HG02763 (cell line): ENCODE results near the gene MITF.
"Not testable (repeated sequence)": the region's sequence is repeated elsewhere in the genome, so short reads cannot be mapped to it uniquely, and the experiment has no call there.

Source experiments
- ATAC-seq: cut with Tn5 transposase; IDR thresholded peaks from one replicate; pipeline ENCODE4 v1.9.1; 2021; ENCODE audit warnings: mild to moderate bottlenecking, moderate library complexity; ENCODE audit not compliant: unreplicated experiment

MITF gene

GRCh38 chr3:69784954-69785514, 45.8 kb downstream of the MITF start:
- ATAC-seq = no peak

DNA sequence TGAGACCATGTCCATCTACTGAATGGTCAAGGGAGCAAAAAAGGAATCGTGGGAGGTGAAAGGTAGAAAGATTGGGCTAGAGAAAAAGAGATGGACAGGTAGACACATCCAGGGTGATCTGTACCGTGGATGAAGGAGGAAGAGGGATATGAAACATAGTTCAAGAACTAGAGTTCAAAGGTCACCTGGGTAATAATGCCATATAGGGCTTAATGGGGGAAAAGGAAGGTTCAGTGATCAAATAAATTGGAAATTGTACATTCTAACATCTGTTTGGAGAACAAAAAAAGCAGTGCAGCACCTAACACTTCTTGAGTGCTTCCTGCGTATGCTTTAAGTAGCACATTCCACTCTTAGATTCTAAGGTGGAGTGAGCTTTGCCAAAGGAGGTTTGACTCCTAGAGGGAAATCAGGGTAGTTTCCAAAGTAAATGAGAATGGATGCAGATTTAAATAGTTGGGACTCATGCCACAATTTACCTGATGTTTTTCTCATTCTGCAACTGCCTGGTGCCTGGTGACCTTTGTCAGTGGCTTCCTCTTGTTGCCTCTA, 46.6 kb downstream of the MITF start:
- no peak for ATAC-seq

DNA sequence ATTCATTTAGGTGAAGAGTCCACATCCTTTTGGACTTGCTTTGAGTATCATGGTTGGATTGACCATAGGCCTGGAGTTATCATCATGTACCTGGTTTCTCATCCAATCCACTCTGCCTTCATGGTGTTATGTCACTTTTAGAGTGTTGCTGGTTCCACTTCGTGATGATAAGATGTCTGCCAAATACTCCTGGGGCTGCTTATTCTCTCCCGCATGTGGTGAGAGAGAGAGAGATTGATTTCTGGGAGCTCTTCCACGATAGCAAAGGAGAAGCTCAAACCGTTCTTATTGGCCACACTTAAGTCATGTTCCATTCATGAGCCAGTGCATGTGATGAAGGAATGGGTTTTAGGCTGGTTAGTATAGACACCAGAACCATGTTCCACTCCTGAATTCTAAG, 47.6 kb downstream of the MITF start:
- no peak for ATAC-seq

- no peak for ATAC-seq
Measured at GRCh38 chr3:69787436-69788168, 48.3 kb downstream of the MITF start.

GRCh38 chr3:69791106-69791505, 51.8 kb downstream of the MITF start:
- ATAC-seq = no peak

- ATAC-seq = no peak
Measured at GRCh38 chr3:69791919-69792399, 52.7 kb downstream of the MITF start.

DNA sequence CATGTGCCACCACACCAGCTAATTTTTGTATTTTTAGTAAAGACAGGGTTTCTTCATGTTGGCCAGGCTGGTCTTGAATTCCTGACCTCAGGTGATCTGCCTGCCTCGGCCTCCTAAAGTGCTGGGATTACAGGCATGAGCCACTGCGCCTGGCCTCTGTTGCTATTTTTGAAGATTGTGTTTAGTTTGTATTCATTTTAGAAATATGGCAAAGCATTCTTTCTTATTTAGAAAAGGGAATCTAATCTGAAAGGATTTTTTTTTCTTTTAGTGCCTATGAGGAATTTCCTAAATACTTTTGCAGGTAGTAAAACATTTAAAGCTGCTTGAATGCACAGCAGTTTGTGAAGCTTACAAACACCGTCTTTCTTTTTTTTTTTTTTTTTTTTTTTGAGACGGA, 56.9 kb downstream of the MITF start:
- ATAC-seq = not testable (repeated sequence)

DNA sequence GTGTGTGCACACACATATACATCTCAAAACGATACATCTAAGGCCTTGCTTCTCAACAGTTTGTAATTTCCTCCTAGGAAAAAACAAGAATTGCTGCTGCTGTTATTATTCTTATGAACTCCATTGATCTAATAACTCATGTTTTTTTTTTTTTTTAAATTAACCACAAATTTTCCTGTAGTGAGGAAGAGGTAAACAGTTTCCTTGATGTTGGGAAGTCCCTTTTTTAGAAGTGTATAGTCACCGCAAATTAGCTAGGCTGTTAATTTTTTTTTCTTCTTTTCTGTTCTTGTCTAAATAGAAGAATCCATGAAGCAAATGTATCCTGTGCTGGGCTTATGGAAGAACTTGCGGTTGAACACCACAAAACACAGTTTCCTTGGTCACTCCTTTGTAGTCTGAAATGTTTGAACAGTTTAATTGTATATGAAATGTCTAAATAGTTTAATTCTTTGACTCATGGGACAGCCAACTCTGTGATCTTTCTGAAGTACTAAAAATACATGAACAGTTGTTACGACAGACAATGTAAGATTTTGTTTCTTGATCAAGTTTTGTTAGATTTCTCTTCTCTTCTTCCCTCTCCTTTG, 64.5 kb downstream of the MITF start:
- ATAC-seq = no peak

- no peak for ATAC-seq
Measured at GRCh38 chr3:69805491-69805890, 66.2 kb downstream of the MITF start.

DNA sequence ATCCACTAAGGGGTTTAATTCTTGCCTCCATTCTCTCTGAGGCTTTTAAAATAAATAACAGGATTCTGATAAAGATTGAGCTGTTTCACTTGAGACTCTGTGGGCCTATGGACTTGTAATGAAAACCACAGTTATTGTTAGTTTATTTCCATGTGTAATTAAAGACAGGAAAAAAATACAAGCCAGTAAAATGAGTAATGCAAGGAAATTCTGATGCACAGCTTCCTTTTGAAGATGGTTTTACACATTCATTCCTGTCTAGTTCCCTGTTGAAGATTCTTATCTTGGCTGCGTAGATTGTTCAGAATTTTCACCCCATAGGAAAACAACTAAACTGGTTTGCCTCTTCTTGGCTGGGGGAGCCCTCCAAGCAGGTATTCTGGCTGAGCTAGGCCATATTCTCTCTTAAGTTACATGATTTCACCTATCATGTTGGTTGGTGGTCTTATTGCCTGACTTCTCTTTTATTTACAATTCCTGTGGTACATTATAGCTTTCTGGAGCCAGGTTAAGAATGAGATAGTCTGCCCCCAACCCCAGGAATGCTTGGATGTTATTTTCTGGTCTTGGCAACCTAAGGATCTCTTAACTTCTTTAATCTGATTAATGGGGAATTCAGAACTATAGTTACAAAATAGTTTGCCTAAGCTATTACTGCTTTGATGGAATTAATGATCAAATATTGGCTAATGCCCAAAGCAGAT, 67.6 kb downstream of the MITF start:
- no peak for ATAC-seq

DNA sequence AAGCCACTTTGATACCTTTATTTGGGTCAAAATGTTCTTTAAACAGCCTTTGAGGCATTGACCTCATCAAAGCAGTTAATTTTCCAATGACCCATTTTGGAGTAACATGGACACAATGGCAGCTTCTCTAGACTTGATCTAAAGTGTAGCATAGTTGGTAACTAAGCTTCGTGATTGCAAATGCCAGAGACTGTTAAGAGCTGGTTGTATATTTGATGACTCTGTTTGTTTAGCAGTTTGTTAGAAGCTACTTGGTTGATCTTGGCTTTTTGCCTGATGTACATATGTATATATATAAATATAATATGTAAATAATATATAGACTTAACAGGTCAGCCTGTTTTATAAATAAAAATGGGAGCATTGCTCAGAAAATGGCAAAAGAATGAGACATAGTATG, 68.4 kb downstream of the MITF start:
- no peak for ATAC-seq

DNA sequence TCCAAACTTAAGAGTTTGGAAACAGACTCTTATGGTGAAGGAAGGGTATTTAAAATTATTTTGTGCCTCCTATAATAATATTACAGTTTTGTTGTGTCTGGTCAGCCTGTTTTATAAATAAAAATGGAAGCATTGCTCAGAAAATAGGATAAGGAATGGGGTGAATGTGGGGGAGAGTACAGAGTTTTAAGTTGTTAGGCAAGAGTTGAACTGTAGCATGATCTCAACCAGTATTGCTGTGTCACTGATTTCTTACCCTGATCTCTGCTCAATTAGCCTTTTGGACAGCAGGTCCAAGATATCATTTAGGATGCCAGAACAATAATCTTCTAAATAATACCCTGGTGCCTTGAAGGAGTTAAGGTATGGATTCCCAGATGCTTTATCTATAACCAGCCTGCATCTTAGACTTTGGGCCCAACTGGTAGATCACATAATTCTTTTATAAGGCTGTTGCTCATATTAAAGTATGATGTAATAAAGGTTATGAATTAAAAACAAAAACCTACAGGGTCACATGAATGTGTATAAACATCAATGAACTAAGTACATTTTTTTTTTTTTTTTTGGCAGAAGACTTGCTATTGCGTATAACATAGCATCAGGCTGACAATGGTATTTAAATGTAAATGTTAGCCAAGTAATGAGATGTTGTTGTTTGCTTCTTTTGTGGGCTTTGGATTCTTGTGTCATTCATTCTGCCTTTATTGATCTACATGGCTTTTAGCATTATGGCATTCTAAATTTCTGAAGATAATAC, 70.0 kb downstream of the MITF start:
- no peak for ATAC-seq

GRCh38 chr3:69811452-69812401, 72.5 kb downstream of the MITF start:
- ATAC-seq = no peak

- ATAC-seq = no peak
Measured at GRCh38 chr3:69815970-69816369, 76.7 kb downstream of the MITF start.

DNA sequence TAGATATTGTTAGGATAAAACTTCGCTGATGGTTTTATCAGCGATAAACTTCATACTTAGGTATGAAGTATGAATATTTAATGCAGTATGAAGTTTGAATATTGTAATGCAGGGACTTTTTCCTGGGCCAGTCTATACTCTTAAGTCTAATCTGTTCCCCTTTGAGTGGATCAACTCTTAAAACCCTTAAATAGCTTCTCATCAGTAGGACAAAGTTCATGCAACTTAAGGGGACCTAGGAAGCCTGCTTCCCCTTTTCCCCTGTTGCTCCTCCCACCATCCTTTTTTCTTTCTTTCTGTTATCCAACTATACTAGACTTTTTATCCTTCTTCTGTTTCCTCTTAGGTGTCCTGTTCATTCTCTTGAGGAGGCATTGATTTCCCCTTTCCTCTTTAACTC, 78.7 kb downstream of the MITF start:
- no peak for ATAC-seq

DNA sequence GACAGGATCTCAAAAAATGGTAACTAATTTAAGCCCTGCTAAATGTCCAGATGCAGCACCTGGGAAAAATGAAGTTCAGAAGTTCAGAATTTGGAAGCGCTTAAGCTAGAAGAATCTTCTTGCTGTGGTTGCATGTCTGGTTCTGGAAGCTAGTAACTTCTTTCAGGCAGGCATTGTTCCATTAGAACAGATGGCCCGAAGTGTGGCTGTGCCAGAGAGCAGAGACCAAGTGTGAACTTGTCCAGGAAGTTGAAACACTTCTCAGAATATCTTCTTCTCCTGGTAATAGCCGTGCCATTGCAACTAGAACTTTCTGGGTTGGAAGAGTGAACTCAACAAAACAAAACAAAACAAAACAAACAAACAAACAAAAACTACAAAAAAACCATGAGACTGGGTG, 80.0 kb downstream of the MITF start:
- ATAC-seq = no peak

GRCh38 chr3:69821133-69821532, 81.9 kb downstream of the MITF start:
- no peak for ATAC-seq

DNA sequence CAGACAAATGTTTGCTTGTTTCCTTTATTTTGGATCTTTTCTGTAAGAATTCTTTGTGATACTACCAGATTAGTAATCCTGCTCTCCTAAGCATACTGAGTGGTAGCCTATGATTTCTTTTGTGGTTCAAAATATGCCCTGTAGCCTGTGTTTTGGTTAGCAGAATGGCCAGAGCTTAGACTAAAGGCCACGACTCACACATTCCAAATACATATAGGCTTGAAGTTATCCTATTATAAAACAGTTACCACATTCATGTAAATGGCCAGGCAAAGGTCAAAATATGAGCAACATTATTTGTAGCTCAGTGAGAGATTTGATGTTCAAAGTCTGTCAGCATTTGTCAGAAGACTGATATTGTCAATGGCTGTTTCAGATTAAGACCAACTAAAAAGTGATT, 84.5 kb downstream of the MITF start:
- no peak for ATAC-seq

DNA sequence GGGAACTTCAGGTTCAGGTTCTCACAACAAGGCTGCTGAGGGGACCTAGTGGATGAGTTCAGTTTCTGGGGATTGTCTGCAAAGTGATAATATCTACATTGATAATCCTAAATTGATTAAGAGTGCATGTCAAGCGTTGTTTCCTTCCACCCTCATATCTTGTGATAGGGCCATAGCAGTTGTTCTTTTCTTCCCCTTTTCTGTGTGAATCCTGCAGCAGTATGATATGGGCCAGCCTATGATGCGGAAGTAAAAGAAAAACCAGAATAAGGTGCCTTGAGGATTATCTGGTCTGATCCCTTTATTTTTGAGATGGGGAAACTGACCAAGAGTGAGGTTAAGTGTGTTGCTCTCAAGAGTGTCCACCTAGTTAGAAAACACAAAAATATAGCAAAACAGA, 86.2 kb downstream of the MITF start:
- no peak for ATAC-seq

DNA sequence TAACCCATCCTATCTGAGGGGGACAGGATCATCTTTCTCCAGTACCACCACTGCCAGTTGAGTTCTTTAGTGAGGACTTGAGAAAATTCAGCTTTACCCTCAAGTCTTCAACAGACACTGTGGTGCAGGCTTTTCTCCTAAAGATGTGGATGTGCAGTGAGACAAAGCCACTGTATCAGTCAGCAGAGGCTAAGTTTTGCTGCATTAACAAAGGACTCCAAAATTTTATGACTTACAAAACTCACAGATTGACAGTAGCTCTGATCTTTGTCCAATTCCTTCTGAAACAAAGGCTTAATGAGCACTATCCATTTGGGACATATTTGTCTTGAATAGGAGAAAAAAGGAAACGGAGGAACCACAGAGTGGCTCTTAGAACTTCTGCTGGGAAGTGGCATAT, 87.9 kb downstream of the MITF start:
- ATAC-seq = no peak
